K562 (cell line): ENCODE measurements around the gene FXYD4. TPM values are rescaled to one million over a fixed set of nuclear protein-coding genes. Genes with fewer than 3 reads are reported as not detected.

Source experiments
- E2F6 ChIP-seq, 2 experiments: IDR thresholded peaks; 2 replicates each; pipeline ENCODE4 v1.6.1; 2011; ENCODE audit warnings: borderline replicate concordance in 1 of 2, control low read depth in 1 of 2, low read depth in 1 of 2, low read length in 1 of 2, mild to moderate bottlenecking in 1 of 2, mixed read lengths in 1 of 2, moderate library complexity in 1 of 2; ENCODE audit not compliant: insufficient read depth in 1 of 2, insufficient read length in 1 of 2, poor library complexity in 1 of 2, severe bottlenecking in 1 of 2; ENCODE audit errors: extremely low read depth in 1 of 2
- FOS ChIP-seq: IDR thresholded peaks from 3 replicates; pipeline ENCODE4 v1.6.1; 2011; ENCODE audit not compliant: insufficient read length; ENCODE audit errors: extremely low read depth
- GTF2B ChIP-seq: IDR thresholded peaks from 2 replicates; pipeline ENCODE4 v1.6.1; 2011; ENCODE audit not compliant: insufficient read length; ENCODE audit errors: extremely low read depth
- LEF1 ChIP-seq: fragments of 450-650 bp; IDR thresholded peaks from 2 replicates; pipeline ENCODE4 v1.6.1; 2016; ENCODE audit warnings: mild to moderate bottlenecking
- MAX ChIP-seq: sonication (generic); formaldehyde crosslinking; IDR thresholded peaks from 2 replicates; pipeline ENCODE4 v1.9.0; 2022; ENCODE audit warnings: mild to moderate bottlenecking, missing genetic modification reagents
- PTRF ChIP-seq: fragments of 450-650 bp; IDR thresholded peaks from 2 replicates; pipeline ENCODE4 v1.6.1; 2016; ENCODE audit warnings: mild to moderate bottlenecking, missing genetic modification characterization, missing compliant biosample characterization
- PURB ChIP-seq: sonication (generic); formaldehyde crosslinking; IDR thresholded peaks from 2 replicates; pipeline ENCODE4 v1.9.0; 2021; ENCODE audit warnings: low read depth, mild to moderate bottlenecking, missing genetic modification reagents
- SMARCB1 ChIP-seq: IDR thresholded peaks from 2 replicates; pipeline ENCODE4 v1.6.1; 2011; ENCODE audit warnings: improper control_type of control experiment, low read depth; ENCODE audit not compliant: insufficient read length
- SRSF1 ChIP-seq: fragments of 200-400 bp; formaldehyde crosslinking; IDR thresholded peaks from 2 replicates; pipeline ENCODE4 v1.6.1; 2017; ENCODE audit warnings: mild to moderate bottlenecking, low read depth, low read length, moderate library complexity
- STAG1 ChIP-seq: sonication (generic); formaldehyde crosslinking; IDR thresholded peaks from 2 replicates; pipeline ENCODE4 v1.5.0; 2020; ENCODE audit warnings: missing genetic modification reagents, borderline replicate concordance
- TFAM ChIP-seq: fragments of 250-450 bp; sonication (Bioruptor Pico); conservative IDR thresholded peaks from 2 replicates; pipeline ENCODE4 v1.5.0; 2021; ENCODE audit warnings: mild to moderate bottlenecking, moderate library complexity
- THAP7 ChIP-seq: fragments of 250-450 bp; sonication (Bioruptor Pico); IDR thresholded peaks from 2 replicates; pipeline ENCODE4 v1.5.0; 2021
- THRAP3 ChIP-seq: fragments of 450-650 bp; IDR thresholded peaks from 2 replicates; pipeline ENCODE4 v1.6.1; 2016; ENCODE audit warnings: mild to moderate bottlenecking, inconsistent platforms, borderline replicate concordance
- TRIM28 ChIP-seq: fragments of 450-650 bp; IDR thresholded peaks from 2 replicates; pipeline ENCODE4 v1.6.1; 2017
- ZBTB49 ChIP-seq: sonication (generic); formaldehyde crosslinking; IDR thresholded peaks from 2 replicates; pipeline ENCODE4 v1.8.0; 2022; ENCODE audit warnings: missing genetic modification reagents, mild to moderate bottlenecking, borderline replicate concordance
- ZFPM2 ChIP-seq: fragments of 250-450 bp; sonication (Bioruptor Pico); IDR thresholded peaks from 2 replicates; pipeline ENCODE4 v1.5.1; 2022; ENCODE audit warnings: mild to moderate bottlenecking
- ZNF780A ChIP-seq: fragments of 250-450 bp; sonication (Bioruptor Pico); IDR thresholded peaks from 2 replicates; pipeline ENCODE4 v1.5.0; 2021; ENCODE audit warnings: mild to moderate bottlenecking
- polyA plus RNA-seq, 8 experiments: library from polyadenylated mRNA; depleted of rRNA in 4 of 8; stranded (reverse) in 5 of 8; unstranded in 3 of 8; fragments of >200 nt; fragmentation: Nextera tagmentation in 2 of 8; fragmentation: Illumina TruSeq in 1 of 8; extraction: Ambion mirVana in 2 of 8; extraction: Trizol in 1 of 8; gene quantifications; 2 replicates each; pipeline versions ENCODE4 v1.2.1 to v1.2.3, GENCODE V29; 2011 to 2014; ENCODE audit warnings: inconsistent platforms in 1 of 8, missing spikeins in 1 of 8
- total RNA-seq, 7 experiments: library from RNA; depleted of rRNA in 6 of 7; stranded (reverse); fragments of >200 nt in 6 of 7; fragmentation: Illumina TruSeq in 2 of 7; extraction: Trizol in 2 of 7; gene quantifications; 2 replicates each; pipeline versions ENCODE4 v1.2.1 to v1.2.3, GENCODE V29; 2011 to 2021; ENCODE audit warnings: low replicate concordance in 1 of 7

FXYD4 gene
- total and polyA plus RNA-seq, 9 of the 15 experiments (the other 6 are each of a cell fraction or from before 2014, with no cell fraction given) = not detected

GRCh38 chr10:43407576-43408330, 36.3 kb downstream of the FXYD4 start (continued):
- TF ChIP-seq SMARCB1 (no peak), TRIM28 (peak; percentile 88), E2F6 (IDR thresholded peaks at IDR 0.05; ENCODE audit: borderline replicate concordance in 1 of 2, extremely low read depth in 1 of 2, insufficient read depth in 1 of 2, insufficient read length in 1 of 2, low read depth in 1 of 2, low read length in 1 of 2, poor library complexity in 1 of 2, severe bottlenecking in 1 of 2) (peak; percentile 90 to 97), THAP7 (no peak), PURB (CRISPR knock-in tag) (no peak), PTRF (no peak), TFAM (no peak), SRSF1 (no peak), ZNF780A (CRISPR knock-in tag) (no peak), LEF1 (0 out of 2 replicates have a peak, but pooled peaks have one; percentile 60), THRAP3 (peak; percentile 9; the same call in 1 of the 2 replicates), MAX (CRISPR knock-in tag) (peak; percentile 83), STAG1 (CRISPR knock-in tag) (no peak; the same call in 1 of the 2 replicates), FOS (no peak), ZBTB49 (CRISPR knock-in tag) (no peak), ZFPM2 (no peak), GTF2B (peak; percentile 65)
